ENCODE data around the gene LGALS3BP. TPM values are rescaled to one million over a fixed set of nuclear protein-coding genes. Genes with fewer than 3 reads are reported as not detected.
A peak's percentile ranks its signal among the peaks of the same experiment; 100 is the strongest.

LGALS3BP gene
- total RNA-seq, 1 experiment from 2014 or later: 361 TPM

- ChIA-PET POLR2A (interaction anchor here (0.6 kb wide), 1 partner anchor 31 kb away, joined by 4 read pairs; no protein-coding TSS in a partner anchor), CTCF (interaction anchor here (0.5 to 0.6 kb wide), 2 partner anchors 146 to 267 kb away, joined by 3 to 5 read pairs; no protein-coding TSS in a partner anchor)
- H3K4me3 ChIP-seq (ENCODE audit: low read depth in 2 of 2, low read length in 2 of 2): peak within 1 kb of the TSS; percentile 88 to 99
- peaks cover 40% of the 10 kb centered on the region for H3K4me1 ChIP-seq (ENCODE audit: control insufficient read depth, insufficient read depth, low read length)
- in situ Hi-C loops (cut with HindIII; ENCODE audit: low pct_unique_long_range_greater_than_20kb, low sequenced_read_pairs) (no loop called here), intact Hi-C loops (cut with micrococcal nuclease; ENCODE audit: unreplicated experiment) (no loop called here)
- peaks cover 9% of the 10 kb centered on the region; the same call in 1 of the 2 replicates for H3K36me3 ChIP-seq (ENCODE audit: control insufficient read depth, insufficient read depth, low read length)
- H3K9me3 ChIP-seq (ENCODE audit: control insufficient read depth, insufficient read depth, low read depth, low read length): peaks cover 8% of the 10 kb centered on the region; the same call in 1 of the 2 replicates
- peak; percentile 97; the same call in 1 of the 2 replicates for TF ChIP-seq SIN3A (IDR thresholded peaks at IDR 0.05; ENCODE audit: borderline replicate concordance, insufficient read depth, low read depth, low read length)
- peak; percentile 81 for TF ChIP-seq POLR2AphosphoS5 (IDR thresholded peaks at IDR 0.05; ENCODE audit: low read depth, low read length)
- TF ChIP-seq TCF7L2 (IDR thresholded peaks at IDR 0.05; ENCODE audit: low read depth, low read length): no peak
- ATAC-seq: peak; percentile 96
- no TSS peak for BruUV-seq (replicated peaks)
- peak within 1 kb of the TSS; percentile 96 for H3K27ac ChIP-seq (ENCODE audit: low read length)
- no peaks in the 10 kb centered on the region for H3K27me3 ChIP-seq (ENCODE audit: control insufficient read depth, insufficient read depth, low read length)
- DNase-seq (ENCODE audit: low read depth, low spot score): no peak
These were observed 29.9 kb upstream of the LGALS3BP start, which contains the start of gene CANT1 for GRCh38 chr17:79009397-79010303. CANT1 (minus strand) TSS chr17:79009764; CDS start chr17:78997622, 12,142 bp downstream.

DNA sequence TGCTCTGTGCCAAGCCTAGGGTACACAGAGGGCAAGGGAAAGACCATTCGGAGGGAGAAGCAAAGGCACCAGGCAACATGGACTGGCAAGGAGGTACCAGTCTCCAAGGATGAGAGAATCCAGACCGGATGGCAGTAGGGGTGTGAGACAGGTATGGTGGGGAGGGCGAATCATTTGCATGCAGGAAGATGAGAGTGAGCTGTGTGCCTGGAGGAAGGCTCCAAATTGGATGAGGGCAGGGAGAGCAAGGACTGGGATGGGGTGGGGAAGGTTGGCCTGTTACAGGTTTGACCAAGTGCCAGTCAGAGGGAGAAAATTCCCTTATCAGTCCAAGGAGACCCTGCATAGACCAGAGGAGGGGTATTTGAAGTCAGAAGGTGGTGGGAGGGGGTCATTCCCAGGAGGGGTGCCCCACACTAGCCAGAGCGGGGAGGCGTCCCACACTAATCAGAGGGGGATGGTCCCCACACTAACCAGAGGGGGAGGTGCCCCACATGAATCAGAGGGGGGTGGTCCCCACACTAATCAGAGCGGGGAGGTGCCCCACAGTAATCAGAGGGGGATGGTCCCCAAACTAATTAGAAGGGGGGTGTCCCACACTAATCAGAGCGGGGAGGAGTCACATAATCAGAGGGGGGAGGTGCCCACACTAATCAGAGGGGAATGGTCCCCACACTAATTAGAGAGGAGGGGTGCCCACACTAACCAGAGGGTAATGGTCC, 29.1 kb upstream of the LGALS3BP start:
- Histone ChIP-seq H3K36me3 (ENCODE audit: control insufficient read depth, insufficient read depth, low read length) (peaks cover 9% of the 10 kb centered on the region; the same call in 1 of the 2 replicates), H3K9me3 (ENCODE audit: control insufficient read depth, insufficient read depth, low read depth, low read length) (no peaks in the 10 kb centered on the region), H3K4me1 (ENCODE audit: control insufficient read depth, insufficient read depth, low read length) (peaks cover 40% of the 10 kb centered on the region), H3K27me3 (ENCODE audit: control insufficient read depth, insufficient read depth, low read length) (no peaks in the 10 kb centered on the region), H3K27ac (ENCODE audit: low read length) (peak overlapping the region; percentile 96), H3K4me3 (ENCODE audit: low read depth in 2 of 2, low read length in 2 of 2) (peak overlapping the region; percentile 88 to 99)
- DNase-seq (ENCODE audit: low read depth, low spot score) (no peak), ATAC-seq (no peak)
- POLR2A ChIA-PET: interaction anchor here (0.6 to 0.7 kb wide), 2 partner anchors 31 to 32 kb away, joined by 3 to 4 read pairs; no protein-coding TSS in a partner anchor
- BruUV-seq (replicated peaks): no TSS peak
- TF ChIP-seq REST (IDR thresholded peaks at IDR 0.05; ENCODE audit: insufficient read depth in 1 of 2, low read depth in 2 of 2, low read length in 1 of 2) (no peak), POLR2AphosphoS5 (IDR thresholded peaks at IDR 0.05; ENCODE audit: low read depth, low read length) (no peak)
- TF ChIP-seq, protein P1, sequence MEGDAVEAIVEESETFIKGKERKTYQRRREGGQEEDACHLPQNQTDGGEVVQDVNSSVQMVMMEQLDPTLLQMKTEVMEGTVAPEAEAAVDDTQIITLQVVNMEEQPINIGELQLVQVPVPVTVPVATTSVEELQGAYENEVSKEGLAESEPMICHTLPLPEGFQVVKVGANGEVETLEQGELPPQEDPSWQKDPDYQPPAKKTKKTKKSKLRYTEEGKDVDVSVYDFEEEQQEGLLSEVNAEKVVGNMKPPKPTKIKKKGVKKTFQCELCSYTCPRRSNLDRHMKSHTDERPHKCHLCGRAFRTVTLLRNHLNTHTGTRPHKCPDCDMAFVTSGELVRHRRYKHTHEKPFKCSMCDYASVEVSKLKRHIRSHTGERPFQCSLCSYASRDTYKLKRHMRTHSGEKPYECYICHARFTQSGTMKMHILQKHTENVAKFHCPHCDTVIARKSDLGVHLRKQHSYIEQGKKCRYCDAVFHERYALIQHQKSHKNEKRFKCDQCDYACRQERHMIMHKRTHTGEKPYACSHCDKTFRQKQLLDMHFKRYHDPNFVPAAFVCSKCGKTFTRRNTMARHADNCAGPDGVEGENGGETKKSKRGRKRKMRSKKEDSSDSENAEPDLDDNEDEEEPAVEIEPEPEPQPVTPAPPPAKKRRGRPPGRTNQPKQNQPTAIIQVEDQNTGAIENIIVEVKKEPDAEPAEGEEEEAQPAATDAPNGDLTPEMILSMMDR (IDR thresholded peaks at IDR 0.05): no peak
- in situ Hi-C loops (cut with HindIII; ENCODE audit: low pct_unique_long_range_greater_than_20kb, low sequenced_read_pairs): no loop called here
- intact Hi-C loops (cut with micrococcal nuclease; ENCODE audit: unreplicated experiment): no loop called here
- CTCF ChIA-PET: interaction anchor here (0.5 to 1.2 kb wide), 3 partner anchors 14 to 268 kb away, joined by 3 to 5 read pairs (median 3); no protein-coding TSS in a partner anchor

Data from Panc1 (cell line).